ENCODE results near the gene WDR86. TPM values are rescaled to one million over a fixed set of nuclear protein-coding genes. Genes with fewer than 3 reads are reported as not detected.

WDR86 gene
- total and polyA plus RNA-seq, 2 of the 8 experiments (the other 6 are each of a cell fraction or from before 2014, with no cell fraction given), result 12.7 to 15.8 TPM

DNA sequence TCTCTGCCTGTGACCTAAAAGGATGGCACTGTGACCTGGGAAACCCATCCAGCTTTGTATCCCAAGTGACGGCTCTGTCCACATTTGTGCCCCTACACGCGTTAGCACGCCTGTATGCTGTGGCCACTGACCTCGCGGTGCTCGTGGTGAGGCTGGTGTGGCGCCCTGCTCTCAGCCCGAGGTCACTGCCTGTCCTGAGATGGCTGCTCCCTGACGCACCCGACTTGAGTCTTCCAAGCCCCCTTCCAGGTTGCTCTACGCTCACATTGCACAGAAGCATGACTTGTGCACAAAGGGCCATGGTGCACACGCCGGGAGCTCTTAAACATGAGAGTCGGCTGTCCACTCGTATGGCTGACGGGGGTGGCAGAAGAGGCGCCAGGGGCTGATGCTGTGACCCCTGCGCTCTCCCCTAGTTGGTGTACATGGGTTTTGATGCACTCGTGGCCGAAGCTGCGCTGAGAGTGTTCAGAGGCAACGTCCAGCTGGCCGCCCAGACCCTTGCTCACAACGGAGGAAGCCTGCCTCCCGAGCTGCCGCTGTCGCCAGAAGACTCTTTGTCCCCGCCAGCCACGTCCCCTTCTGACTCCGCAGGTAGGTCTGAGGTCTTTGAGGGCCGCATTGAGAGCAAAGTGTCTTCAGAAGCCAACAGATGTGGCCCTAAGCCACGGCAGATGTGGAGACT is 33.5 kb downstream of the WDR86 start (continued):
- no peak for TF ChIP-seq KDM1A (IDR thresholded peaks at IDR 0.05; ENCODE audit: borderline replicate concordance, low read length)
- no peak for TF ChIP-seq RFX5 (IDR thresholded peaks at IDR 0.05; ENCODE audit: borderline replicate concordance, low read depth, low read length)
- TF ChIP-seq EGR1 (IDR thresholded peaks at IDR 0.05; ENCODE audit: borderline replicate concordance, low read depth, low read length), result no peak
- no peak for TF ChIP-seq POU5F1 (IDR thresholded peaks at IDR 0.05; ENCODE audit: low read depth, low read length)
